HG03060 (cell line): ENCODE data around the gene TRIM67.
"Not testable (repeated sequence)": the region's sequence is repeated elsewhere in the genome, so short reads cannot be mapped to it uniquely, and the experiment has no call there.

Experiments used
- ATAC-seq: cut with Tn5 transposase; IDR thresholded peaks from one replicate; pipeline ENCODE4 v1.9.1; 2021; ENCODE audit warnings: low read depth, moderate number of reproducible peaks; ENCODE audit not compliant: unreplicated experiment

The TRIM67 gene

DNA sequence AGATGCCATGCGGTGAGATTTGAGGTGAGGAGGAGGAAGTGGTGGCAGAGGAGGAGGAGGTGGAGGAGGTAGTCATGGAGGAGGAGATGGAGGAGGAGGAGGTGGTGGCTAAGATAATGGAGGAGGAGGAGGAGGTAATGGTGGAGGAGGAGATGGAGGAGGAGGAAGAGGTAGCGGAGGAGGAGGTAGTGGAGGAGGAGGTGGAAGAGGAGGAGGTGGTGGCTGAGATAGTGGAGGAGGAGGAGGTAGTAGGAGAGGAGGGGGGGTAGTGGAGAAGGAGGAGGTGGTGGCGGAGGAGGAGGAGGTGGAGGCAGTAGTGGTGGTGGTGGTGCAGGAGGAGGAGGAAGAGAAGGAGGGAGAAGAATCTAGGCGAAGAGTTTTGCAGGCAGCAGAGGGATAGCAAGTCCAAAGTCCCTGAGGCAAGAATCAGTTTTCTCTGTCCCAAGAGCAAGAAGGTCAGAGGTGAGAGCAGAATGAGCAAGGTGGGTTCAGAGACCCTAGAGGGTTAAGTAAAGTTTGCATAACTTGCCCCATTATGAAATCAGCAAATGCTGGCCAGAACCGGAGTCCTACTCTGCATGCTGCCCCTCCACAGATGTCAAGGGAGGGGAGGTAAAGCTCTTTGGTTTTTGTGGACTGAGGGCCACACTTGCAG, 40.2 kb downstream of the TRIM67 start:
- no peak for ATAC-seq

DNA sequence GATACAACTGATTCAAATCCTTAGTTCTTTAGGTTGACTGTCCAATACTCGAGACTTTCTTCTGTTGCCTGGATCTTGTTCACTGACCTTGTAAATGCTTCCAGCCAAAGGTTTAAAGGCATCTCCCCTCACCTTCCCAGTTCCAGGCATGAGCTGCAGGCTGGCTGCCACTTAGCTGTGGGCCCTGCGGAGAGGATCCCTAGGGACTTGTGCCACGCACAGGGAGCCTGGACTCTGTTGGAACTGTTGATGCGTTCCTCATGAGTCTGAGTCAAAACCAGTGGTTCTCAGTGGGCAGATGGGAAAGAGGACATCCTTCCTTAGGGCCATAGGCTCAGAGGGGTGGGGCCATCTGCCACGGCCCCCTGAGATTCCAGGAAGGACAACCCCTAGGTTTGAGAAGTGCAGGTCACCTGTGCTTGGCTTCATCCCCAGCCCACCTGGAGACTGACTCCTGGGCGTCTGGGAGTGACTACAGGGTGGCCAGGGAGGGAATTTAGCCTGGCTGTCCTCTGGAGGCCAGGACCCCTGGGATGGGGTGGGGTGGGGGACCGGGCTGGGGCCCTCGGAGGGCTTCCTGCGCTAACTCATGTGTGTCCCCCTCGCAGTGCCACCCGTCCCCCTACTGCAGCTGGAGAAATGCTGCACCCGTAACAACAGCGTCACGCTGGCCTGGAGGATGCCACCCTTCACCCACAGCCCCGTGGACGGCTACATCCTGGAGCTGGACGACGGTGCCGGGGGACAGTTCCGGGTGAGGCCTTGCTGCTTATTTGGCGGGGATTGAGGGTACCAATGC, 41.6 kb downstream of the TRIM67 start:
- ATAC-seq: no peak

DNA sequence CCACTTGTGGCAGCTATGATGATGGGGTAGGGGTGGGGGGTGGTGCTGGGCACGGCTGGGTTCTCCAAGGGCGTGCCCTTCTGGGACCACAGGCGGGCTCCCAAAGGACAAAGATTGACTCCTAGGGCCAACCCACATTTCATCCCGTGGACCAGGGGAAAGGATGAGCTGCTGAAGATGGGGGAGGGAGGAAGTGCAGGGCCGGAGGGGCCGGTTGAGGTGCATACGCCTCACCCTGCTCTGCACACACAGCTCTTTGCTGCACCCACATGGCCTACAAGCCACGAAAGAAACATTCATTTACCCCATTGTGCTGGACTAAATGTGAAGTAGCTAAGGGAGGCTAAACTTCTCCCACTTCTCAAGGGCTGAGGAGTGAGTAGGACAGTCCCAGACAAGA, 45.0 kb downstream of the TRIM67 start:
- no peak for ATAC-seq

DNA sequence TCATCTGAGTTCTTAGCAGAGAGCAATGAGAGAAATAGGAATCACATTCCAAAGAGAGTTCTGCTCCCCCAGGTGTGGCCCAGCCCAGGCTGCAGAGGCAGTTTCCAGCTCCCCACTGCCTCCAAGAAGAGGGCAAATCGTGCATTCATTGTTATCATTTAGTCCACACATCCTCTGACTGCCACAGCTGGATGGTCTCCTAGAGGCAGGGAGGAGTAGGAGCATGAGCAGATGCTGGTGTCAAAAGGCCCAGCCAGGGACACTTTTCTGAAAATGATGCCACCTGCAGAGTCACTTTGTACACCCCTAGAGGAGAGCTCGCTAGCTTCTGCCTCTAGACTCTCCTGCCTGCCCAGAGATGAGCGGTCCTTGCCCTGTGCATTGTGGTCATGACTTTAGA, 45.6 kb downstream of the TRIM67 start:
- no peak for ATAC-seq

DNA sequence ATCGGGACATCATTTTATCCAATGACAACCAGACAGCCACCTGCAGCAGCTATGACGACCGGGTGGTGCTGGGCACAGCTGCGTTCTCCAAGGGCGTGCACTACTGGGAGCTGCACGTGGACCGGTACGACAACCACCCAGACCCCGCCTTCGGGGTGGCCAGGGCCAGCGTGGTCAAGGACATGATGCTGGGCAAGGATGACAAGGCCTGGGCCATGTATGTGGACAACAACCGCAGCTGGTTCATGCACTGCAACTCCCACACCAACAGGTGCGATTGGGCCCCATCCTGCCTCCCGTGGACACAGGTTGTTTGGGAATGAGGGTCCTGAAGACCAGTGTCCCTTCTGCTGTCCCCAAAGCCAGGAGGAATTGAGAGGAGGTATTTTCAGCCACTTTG, 47.1 kb downstream of the TRIM67 start:
- ATAC-seq: no peak

DNA sequence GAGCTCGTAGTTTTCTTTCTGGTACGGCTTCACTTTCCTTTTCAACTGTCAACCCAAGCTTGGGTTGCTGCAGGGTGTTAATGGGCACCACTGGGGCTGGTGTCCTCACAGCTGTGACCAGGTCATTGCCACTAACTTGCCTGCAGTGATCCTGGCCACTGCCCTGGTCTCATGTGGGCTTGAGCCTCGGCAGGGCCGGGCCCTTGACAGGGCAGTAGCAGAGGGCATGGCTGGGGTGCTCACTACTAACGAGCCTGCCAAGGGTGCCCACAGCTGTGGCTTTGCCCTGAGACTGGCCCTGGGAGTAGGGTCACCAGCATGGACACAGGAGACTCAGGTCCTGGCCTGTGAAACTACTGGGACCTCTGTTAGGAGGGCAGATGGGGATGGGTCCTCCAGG, 47.7 kb downstream of the TRIM67 start:
- no peak for ATAC-seq

DNA sequence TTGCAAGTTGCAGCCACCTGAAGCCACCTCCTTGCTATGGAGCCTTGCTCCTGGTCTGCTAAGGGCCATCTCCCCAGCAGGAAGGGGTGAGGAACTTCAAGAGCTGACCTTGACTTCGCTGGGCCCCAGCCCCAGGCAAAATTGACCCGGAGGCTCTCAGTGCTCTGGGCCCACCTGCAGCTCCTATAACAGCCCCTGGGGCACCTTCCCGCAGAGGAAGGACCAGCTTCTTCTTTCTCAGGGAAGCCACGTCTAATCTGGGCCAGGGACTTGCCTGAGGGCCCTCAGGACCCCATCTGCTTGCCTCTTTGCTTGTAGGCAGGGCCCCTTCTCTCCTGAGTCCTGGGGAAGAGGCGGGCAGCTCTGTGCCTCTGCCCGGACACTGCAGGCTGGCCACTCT, 48.3 kb downstream of the TRIM67 start:
- ATAC-seq: no peak

DNA sequence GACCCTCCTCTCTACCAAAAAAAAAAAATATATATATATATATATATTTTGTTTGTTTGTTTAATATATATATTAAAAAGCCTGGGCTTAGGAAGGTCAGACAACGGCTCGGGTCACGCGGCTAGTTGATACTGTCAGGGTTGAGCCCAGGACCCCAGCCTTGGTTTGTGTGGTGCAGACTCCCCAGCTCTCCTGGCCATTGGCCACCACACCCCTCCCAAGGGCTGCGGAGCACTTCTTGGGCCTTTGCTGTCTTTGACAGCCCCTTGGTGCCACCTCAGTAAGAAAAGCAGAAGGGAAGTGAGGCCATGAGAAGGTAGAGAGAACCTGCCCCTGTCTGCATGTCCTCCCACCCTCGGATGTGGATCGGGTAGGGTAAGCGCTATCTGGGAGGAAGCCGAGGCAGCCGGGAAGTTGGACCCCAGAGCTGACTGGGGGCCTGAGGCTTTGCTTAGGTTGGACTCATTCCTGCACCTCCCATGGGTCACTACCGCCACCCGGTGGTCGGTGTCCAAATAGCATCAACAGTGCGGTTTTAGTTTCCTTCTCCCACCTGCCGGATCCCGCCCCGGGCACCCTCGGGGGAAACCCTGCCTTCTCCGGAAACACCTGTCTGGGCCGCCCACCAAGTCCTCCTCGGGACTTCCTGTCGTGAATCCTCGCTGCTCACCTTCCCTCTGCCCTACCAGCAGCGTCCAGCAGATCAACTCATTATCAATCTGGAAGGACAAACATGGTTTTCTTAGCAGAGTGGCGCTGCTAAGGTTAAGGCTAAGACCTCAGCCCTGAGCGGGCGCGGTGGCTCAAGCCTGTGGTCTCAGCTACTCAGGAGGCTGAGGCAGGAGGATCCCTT, 49.4 kb downstream of the TRIM67 start:
- ATAC-seq: peak; percentile 87

DNA sequence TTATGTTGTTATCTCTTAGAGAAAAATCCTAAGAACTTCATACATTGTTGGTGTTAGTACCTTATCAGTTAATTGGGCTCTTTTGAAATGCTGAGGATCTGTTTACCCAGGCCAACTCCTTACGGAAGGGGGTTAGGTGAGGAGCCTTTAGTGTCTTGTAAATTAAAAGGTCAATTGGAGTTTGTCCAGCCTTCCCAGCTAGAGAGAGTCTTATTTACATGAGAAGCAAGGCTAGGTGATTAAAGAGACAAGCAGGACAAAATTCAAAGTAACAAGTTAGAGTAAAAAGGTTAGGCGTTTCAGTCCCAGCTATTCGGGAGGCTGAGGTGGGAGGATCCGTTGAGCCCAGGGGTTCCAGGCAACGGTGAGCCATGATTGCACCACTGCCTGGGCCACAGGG, 50.4 kb downstream of the TRIM67 start:
- ATAC-seq: not testable (repeated sequence)

DNA sequence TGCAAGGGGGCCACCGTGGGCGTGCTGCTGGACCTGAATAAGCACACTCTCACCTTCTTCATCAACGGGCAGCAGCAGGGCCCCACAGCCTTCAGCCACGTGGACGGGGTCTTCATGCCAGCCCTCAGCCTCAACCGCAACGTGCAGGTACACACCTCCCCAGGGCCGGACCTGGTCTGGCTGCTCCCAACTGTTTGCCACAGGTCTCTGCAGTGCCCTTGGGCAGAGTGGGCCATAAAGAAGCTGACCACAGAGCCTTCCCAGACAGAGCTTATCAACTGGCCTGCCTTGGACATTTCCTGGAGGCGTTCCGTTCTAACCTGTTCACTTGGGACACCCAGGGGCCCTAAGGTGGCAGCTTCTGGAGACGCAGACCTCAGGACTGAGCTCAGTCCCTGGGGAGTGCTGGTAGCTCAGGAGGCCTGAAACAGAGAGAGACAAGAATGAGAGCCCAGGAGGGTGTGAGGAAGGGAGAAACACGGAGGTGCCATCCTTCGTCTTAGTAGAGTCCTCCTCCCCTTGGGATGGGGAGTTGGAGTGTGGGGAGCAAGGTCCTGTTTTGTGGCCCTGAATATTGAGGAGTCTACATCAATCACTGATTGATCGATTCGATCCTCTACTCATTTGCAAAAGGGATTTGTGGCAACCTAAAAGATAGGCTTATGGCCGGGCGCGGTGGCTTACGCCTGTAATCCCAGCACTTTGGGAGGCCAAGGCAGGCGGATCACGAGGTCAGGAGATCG, 52.1 kb downstream of the TRIM67 start:
- no peak for ATAC-seq

DNA sequence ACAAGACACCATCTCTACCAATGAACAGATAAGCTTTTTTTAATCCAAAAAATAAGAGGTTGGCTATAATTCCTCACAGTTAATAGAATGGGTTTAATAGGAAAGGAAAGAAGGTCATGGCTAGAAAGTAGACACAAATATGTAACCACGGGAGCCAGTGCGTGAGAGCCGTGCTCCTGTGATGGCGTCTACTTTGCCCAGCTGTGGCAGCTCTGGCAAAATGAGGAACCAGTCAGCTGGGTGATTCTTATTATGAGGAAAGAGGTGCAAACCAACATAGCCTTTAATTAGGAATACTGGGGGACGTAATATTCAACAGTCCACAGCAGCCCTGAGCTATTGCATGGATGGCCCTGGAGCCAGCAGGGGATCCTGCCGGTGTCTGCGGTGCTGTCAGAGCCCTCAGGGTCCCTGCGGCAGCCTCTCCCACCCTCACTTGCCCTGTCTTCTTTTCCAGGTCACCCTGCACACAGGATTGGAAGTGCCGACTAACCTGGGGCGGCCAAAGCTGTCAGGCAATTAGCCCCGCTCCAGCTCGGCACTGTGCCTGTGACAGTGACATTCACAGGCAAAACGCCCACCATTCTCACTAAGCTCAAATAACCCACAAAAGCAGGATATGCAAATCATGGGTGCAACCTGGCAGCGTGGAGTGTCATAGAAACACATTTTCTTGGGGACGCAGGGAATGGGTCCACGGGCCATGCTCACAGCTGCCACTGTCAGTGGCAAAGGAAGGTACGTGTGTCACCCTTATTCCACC, 53.2 kb downstream of the TRIM67 start:
- ATAC-seq: no peak

DNA sequence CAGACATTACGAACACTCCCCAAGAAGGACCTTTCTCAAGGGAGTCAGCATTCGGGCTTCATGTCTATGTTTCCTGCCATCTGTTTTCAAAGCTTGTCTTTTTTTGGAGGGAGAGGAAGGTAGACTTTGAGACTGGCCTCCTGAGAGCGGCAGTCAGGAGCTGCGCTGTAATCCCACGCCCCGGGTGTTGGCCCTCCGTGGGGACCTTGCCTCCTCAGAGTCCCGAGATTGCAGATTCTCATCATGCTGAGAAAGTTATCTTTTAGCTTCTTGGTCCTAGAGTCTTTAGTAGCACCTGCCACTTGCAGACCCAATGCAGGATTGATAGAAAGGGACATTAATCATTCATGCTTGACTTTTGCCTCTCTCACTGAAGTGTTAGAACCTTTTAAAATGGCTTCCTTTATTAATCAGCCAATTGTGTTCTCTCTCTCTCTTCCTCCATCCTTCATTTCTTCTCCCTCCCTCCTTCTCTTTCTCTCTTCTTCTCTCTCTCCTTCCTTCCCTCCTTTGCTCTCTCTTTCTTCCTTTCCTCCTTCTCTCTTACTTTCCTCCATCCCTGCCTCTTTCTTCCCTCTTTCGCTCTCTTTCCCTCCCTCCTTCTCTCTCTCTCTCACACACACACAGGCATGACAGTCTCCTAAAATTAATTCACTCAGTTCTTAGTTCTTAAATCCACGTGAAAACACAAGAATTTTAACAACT, 54.0 kb downstream of the TRIM67 start:
- ATAC-seq: no peak

DNA sequence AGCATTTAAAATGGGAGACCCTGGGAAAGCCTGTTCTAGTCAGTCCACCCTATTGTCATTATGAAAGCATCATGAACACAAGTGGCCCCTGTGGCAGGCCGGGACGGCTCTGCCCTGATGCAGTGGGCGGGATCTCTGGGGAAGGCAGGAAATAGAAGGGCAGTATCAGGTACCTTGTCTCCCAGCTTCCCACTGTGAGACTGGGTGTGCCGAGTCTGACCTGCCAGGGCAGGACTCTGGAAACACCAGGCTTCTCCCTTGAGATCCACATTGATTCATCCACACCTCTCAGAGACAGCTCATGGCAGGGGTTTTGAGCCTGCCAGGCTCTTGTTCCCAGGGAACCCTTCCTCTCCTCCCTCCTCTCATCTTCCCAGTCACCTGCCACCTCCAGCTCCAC, 54.6 kb downstream of the TRIM67 start:
- no peak for ATAC-seq

DNA sequence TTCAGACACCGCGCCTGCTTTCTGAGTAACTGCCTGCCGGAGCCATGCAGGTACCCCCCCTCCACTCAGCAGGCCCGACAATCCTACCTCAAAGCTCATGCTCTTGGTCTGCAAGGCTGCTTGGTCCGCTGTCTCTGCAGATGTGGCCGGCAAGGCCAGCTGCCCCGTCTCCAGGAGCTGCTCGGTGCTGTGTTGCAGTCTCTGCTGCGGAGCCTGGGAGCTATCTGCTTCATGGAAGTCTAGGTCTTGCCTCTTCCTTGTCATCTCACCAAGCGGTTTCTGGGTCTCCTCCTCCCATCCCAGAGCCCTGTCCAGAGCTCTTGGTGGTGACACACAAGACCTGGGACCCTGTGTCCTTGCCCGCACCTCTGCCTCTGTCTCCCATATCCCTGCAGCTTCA, 55.2 kb downstream of the TRIM67 start:
- ATAC-seq: no peak

DNA sequence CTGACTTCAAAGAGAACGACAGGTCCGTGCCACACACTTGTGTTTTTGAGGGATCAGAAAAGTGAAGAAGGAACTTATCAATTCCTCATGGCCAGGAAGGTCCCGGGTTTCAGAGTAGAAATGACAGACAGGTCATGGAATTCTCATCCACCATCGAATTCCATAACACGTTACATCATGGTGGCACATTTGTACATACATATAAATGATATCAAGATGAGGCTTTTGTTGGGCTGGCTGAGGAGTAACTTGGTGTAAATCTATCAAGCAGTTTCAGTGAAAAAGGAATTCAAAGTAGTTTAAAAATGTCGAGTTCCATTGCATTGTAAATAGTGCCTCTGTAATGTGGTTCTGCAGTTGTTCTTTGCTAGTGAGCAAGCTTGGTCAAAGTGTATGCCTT, 56.2 kb downstream of the TRIM67 start:
- ATAC-seq: no peak

DNA sequence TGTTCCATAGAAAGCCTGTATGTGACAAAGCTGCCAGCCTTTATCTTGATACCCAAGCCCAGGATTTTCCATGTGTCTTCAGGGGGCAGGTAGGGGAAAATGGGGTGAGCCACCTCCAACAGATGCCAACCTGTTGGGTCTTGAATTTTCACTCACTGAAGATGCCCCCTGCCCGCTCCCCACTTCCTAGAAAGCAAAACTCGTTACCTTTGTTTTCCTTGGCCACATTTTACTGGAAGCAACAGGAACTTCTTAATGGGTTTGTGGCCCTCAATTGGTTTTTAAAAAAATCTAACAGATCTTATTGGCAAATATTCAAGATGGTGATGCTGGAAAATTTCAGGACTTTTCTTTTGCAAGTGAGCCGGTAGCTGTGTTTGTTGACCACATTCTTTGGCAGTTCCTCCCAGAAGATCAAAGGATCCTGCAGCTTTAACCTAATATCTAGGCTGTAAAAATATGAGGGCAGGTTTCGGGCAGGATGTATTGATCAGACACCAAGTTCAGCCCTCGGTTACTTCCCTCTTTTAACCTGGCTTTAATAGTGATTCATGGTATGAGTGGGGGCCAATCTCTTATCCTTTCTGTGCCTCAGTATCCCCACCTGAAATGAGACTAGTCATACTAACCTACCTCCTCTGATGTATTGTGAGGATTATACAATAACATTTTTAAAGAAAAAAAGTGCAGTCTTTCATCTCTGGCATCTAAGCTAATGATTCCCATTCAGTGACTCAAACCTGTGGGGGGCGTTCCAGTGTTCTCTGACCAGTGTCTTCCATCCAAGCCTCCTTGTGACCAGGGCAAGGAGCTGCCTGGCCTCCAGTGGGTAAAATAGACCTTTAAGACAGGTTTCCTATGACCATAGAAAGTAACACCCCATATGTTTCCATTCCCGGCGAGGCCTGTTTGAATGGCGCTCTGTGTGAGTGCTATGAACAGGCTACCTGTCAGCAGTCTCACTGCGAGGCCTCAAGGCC, 57.9 kb downstream of the TRIM67 start:
- ATAC-seq: no peak

DNA sequence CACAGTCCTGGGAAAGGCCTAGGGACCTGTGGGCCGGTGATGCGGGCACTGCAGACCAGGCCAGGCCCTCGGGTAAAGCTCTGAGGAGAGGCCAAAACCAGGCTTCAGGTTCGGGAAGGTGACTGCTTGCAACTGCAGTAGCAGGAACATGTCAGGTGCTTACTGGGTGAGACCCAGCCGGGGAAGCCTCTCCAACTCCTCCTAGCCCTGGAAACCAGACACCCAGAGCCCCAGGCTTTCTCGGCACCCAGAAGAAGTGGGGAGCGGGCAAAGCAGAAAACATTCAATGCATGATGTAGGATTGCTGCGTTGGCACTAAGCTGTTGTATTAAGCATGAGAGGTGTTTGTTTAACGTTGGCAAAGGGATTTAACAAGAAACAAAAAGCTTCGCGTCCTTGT, 58.9 kb downstream of the TRIM67 start:
- ATAC-seq: no peak

DNA sequence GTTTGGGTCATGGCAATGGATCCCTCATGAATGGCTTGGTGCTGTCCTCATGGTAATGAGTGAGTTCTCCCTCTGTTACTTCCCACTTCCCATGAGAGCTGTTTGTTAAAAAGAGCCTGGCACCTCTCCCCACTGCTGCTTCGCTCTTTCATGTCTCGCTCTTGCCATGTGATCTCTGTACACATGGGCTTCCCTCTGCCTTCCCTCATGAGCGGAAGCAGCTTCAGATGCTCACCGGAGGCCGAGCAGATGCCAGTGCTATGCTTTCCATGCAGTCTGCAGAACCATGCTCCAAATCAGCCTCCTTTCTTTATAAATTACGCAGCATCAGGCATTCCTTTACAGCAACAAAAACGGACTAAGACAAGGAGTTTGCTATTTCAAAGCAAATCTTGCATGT, 64.3 kb downstream of the TRIM67 start:
- no peak for ATAC-seq
